Measurements from ENCODE around the gene KLF2.

The KLF2 gene

DNA sequence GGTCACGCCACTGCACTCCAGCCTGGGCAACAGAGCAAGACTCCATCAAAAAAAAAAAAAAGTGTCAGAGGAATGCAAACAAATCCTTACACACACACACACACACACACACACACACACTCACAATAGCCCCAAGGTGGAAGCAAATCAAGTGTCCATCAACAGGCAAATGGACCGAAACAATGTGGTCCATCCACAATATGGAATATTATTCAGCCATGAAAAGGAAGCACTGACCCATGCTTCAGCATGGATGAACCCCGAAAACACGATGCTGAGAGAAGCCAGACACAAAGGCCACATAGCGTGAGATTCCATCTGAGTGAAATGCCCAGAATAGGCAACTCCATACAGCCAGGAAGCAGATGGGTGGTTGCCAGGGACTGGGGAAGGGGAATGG, 16.5 kb upstream of the KLF2 start:
- no peak for DNase-seq (ENCODE audit: low read depth in 2 of 2)

DNA sequence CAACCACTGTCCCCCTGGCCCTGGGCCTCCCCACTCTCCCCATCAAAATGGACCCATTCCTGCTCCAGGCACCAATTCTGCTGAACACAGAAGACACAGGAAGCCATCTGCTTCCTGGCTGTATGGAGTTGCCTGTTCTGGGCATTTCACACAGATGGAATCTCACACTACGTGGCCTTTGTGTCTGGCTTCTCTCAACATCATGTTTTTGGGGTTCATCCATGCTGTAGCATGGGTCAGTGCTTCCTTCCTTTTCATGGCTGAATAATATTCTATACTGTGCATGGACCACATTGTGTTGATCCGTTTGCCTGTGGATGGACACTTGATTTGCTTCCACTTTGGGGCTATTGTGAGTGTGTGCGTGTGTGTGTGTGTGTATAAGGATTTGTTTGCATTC, 15.0 kb upstream of the KLF2 start:
- no peak for DNase-seq (ENCODE audit: low read depth in 2 of 2)

DNA sequence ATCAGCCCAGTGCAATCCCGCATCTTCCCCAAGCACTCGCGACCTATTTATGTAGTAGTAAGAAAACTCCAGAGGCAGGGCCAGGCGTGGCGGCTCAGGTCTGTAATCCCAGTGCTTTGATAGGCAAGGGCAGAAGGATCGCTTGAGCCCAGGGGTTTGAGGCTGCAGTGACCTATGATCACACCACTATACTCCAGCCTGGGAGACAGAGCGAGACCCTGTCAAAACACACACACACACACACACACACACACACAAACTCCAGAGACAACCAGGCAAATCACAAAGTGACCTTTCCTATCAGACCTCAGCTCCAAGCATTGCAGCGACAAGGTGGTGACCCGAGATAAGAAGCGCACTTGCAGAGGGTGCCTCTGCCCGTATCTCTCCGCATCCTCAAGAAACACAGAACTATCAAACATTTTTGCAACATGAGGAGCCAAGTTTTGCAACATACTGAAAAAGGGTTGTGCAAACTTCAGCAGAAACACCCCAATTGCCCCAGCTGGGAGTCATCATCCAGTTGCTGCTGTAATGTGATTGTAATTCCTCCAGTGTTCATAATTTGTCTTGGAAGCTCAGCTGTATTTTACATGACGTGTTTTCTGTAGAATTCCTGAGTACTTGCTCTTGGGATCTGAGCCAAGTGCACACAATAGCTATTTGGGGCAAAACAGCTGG, 8.7 kb upstream of the KLF2 start:
- DNase-seq (ENCODE audit: low read depth in 2 of 2), result no peak

DNA sequence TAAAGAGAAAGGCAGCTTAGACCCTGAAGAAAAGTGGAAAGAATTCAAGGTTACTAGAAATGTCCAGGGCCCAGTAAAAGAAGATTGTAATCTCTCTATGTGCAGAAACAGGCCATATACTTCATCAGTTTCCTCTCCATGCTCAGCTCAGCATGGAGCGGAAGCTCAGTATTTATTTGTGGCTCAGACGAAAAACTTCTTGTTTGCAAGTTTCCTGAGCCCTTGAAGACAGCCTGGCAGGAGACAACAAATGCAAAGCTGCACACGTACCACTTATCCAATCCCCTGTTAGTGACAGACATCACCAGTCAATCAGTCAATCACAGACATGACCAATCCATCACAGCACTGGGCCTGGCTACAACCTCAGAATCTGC, 8.1 kb upstream of the KLF2 start:
- DNase-seq (ENCODE audit: low read depth in 2 of 2), result no peak

DNA sequence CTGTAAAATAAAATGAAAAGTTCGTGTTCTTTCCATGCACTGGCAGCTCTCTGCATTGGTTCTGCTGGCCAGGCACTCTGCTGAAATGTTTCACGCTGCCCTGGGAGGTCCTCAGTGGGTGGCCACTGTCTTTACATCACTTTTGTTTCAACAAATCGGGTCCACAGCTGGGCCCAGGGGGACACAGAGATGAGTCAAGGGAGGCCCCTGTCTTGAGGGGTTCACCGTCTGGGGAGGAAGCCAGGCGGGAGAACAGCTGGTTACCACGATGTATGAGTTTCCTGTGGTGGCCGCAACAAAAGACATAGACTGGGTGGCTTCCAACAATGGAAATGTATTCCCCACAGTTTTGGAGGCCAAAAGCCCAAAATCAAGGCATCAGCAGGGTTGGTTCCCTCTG, 5.1 kb upstream of the KLF2 start:
- DNase-seq (ENCODE audit: low read depth in 2 of 2), result no peak

DNA sequence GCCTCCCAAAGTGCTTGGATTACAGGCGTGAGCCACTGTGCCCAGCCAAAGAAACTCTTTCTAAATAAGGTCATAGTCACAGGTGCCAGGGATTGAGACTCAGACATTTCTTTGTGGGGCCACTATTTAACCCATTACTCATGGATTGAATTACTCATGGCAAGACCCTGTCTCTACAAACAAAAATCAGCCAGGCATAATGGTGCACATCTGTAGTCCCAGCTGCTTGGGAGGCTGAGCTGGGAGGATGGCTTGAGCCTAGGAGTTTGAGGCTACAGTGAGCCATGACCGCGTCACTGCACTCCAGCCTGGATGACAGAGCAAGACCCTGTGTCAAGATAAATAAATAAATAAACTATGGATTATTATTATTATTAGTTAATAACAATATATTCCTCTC, 3.6 kb upstream of the KLF2 start:
- DNase-seq (ENCODE audit: low read depth in 2 of 2), result no peak

DNA sequence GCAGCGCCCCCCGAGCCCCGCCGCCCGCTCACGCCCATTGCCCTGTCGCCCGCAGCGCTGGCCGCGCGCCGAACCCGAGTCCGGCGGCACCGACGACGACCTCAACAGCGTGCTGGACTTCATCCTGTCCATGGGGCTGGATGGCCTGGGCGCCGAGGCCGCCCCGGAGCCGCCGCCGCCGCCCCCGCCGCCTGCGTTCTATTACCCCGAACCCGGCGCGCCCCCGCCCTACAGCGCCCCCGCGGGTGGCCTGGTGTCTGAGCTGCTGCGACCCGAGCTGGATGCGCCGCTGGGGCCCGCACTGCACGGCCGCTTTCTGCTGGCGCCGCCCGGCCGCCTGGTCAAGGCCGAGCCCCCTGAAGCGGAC, 518 bp downstream of the KLF2 start:
- DNase-seq (ENCODE audit: low read depth in 2 of 2), result no peak

DNA sequence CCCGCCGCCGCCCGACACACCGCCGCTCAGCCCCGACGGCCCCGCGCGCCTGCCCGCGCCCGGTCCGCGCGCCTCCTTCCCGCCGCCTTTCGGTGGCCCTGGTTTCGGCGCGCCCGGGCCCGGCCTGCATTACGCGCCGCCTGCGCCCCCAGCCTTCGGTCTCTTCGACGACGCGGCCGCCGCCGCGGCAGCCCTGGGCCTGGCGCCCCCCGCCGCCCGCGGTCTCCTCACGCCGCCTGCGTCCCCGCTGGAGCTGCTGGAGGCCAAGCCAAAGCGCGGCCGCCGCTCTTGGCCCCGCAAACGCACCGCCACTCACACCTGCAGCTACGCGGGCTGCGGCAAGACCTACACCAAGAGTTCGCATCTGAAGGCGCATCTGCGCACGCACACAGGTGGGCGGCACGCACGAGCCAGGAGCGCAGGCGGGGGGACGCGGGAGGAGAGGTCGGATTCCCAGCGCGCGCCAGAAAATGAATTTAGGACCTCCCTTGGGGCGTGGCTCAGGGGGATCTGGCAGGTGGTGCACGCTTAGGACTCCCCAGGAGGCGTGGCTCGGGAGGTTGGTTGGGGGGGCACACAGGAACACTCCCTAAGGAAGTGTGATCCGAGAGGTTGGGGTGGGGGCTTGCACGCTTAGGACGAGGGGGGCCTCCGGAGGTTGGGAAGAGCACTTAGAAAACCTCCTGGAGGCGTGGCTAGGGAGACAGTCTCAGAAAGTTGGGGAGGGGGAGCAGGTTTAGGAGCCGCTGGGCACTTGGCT, 1.2 kb downstream of the KLF2 start:
- DNase-seq (ENCODE audit: low read depth in 2 of 2), result no peak

DNA sequence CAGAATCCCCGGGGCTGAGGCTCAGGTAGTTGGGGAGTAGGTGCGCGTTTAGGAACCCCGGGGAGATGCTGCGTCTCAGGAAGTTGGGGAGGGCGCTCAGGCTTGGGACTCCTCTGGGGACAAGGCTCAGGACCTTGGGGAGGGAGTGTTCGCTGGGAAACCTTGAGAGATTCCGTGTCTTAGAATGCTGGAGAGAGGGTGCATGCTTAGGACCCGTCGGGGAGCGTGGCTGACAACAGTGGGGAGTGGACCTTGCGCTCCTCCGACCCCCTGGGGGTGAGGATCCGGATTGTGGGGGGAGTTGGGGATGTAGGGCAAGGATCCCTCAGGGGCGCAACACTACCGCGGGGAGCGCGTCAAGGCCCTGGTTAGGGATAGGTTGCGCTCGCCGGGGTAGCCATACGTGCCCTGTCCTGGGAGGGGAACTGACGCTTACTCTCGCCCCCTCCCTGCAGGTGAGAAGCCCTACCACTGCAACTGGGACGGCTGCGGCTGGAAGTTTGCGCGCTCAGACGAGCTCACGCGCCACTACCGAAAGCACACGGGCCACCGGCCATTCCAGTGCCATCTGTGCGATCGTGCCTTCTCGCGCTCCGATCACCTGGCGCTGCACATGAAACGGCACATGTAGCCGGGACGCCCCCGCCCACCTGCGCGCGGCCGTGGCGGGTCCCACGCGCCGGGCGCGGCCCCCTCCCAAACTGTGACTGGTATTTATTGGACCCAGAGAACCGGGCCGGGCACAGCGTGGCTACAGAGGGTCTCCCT, 2.0 kb downstream of the KLF2 start:
- DNase-seq (ENCODE audit: low read depth in 2 of 2), result no peak

DNA sequence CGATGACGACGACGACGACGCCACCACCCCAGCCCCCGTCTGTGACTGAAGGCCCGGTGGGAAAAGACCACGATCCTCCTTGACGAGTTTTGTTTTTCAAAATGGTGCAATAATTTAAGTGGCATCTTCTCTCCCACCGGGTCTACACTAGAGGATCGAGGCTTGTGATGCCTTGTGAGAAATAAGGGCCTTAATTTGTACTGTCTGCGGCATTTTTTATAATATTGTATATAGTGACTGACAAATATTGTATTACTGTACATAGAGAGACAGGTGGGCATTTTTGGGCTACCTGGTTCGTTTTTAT, 2.5 kb downstream of the KLF2 start:
- DNase-seq (ENCODE audit: low read depth in 2 of 2), result no peak

DNA sequence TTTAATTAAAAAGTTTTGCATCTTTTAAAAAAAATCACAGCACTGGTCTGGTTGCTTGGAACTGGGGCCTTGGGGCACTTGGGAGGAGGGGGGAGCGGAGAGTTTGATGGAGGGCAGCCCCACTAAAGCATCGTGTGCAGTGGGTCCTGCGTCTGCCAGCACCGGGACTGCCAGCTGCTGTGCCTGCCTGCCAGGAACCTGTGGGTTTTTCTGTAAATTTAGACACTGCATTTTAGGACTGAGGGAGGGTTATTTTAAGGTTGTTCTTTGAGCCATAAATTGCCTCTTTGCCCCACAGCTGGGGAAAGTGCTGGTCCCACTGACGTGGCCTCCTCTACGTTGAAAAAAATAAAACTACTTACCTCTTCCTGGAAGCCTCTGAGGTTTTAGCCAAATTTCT, 2.9 kb downstream of the KLF2 start:
- no peak for DNase-seq (ENCODE audit: low read depth in 2 of 2)

DNA sequence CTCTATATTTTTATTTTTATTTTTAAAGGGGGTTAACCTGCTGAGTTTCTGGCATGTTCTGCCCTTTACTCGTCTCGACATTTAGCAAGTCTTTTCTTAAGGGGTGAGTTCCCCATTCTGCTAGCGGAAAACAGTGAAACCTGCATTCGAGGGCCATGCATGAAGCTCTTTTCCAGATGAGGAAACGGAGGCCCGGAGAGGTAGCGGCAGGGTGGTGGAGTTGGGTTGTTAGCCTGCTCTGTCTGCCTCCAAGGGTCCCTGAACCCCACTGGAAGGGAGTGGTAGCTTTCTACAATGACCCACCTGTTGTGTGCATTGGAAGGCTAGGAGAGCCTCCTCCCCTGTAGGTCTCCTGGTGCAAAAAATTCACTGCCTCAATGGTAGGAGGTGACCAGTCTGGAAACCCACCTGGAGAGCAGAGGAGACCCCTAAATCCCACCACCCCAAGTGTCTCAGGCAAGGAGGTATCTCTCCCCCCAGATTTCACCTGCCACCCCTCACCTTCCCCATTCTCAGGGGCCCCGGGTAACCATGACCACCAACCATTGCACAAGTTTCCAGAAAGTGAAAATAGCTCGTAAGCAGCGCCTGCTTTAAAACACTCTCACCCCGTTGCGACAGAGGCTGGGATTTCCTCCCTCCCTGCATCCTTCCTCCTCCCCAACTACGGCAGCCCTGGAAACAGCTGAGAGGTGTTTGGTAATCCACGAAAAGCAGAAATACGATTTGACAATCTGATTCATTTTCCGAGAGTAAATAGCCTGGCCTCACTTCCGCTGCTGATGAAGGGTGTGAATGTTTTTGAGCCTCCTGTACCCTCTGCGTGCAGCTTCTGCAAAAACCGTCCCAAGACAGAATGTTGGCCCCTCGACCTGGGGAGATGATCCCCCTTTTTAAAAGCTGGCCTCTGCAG, 3.5 kb downstream of the KLF2 start:
- no peak for DNase-seq (ENCODE audit: low read depth in 2 of 2)

DNA sequence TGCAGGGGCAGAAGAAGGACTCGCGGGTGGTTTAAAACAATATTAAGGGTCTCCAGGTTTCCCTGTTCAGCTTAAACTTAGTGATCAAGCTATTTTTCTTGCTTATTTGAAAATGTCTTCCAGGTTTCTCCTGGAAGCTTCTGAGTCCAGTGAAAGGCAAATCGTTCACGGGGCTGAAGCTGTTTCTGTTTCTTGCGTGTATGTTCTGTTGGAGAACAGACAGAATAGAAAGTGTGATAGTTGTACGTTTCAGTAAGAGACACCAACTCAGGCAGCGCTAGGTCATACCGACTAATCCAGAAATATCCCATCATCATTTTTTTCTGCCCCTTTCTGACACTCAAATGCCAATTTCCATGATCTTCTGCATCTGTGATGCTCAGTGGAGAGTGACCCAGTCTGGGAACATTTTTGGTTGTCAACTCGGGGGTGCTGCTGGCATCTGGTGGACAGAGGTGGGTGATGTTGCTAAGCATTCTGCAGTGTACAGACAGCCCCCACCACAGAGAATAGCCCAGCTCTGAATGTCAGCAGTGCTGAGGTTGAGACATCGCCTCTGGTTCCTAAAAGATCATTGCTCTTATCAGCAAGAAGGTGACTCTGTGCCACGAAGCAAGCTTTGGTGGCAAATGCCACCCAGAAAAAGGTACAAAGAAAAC, 4.3 kb downstream of the KLF2 start:
- no peak for DNase-seq (ENCODE audit: low read depth in 2 of 2)

DNA sequence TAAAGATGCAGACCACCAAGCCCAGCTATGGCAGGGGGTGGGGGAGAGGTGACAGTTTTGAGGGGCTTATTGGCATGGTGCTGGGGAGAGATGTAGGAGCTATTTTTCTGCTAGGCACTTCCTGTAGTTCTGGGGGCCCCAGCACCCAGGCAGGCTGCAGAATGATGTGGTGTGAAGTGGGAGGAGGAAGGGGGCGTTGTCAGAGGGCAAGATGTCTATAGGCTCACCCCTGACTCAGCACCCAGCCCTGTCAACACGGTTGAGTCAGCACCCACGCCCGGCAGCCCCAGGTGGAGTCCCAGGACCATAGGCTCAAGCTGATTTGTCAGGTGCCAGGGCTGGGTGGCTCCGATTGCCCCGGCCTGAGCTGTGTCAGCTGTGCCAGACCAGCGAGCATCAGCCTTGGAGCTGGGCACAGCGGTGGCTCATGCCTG, 5.8 kb downstream of the KLF2 start:
- peak; percentile 87 for DNase-seq (ENCODE audit: low read depth in 2 of 2)

DNA sequence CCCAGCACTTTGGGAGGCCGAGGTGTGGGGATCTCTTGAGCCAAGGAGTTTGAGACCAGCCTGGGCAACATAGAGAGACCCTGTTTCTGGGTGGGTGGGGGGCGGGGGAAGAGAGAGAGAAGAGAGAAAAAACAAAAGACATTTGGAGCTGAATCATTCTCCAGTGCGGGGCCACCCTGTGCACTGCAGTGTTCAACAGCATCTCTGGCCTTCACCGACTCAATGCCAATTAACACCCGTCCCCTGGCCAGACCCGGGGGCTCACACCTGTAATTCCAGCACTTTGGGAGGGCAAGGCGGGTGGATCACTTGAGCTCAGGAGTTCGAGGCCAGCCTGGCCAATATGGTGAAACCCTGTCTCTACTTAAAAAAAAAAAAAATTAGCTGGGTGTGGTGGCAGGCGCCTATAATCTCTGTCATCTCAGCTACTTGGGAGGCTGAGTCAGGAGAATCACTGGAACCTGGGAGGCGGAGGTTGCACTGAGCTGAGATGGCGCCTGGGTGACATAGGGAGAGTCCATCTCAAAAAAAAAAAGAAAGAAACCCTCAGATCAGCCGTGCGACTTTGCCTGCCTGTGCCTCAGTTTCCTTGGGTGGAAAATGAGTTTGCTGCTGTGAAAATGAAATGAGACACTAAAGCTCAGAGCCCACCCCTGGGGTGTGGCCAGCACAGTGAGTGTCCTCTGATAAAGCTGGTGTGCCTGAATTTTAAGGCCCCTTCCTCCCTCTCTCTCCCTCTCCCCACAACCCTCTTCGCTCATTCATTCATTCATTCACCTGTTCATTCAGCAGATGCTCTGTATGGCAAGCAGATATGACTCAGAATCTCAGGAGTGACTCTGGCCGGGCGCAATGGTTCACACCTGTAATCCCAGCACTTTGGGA, 6.4 kb downstream of the KLF2 start:
- DNase-seq (ENCODE audit: low read depth in 2 of 2), result no peak

DNA sequence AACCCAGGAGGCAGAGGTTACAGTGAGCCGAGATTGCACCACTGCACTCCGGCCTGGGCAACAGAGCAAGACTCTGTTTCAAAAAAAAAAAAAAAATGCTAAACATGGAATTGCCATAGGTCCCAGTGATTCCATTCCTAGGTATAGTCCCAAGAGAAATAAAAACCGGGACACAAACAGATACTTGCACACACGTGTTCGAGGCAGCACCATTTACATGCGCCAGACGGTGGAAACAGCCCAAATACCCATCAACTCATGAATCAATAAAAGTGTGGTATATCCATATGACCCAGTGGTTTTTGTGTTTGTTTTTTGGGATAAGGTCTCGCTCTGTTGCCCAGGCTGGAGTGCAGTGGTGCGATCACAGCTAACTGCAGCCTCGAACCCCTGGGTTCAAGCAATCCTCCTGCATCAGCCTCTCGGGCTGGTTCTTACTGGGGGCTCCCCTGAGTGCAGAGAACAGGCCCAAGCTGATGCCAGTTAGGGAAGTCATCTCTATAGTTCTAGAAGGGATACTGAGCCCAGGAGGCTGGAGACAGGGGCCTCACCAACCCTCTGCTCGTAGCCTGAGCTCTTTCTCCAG, 8.5 kb downstream of the KLF2 start:
- DNase-seq (ENCODE audit: low read depth in 2 of 2), result no peak

DNA sequence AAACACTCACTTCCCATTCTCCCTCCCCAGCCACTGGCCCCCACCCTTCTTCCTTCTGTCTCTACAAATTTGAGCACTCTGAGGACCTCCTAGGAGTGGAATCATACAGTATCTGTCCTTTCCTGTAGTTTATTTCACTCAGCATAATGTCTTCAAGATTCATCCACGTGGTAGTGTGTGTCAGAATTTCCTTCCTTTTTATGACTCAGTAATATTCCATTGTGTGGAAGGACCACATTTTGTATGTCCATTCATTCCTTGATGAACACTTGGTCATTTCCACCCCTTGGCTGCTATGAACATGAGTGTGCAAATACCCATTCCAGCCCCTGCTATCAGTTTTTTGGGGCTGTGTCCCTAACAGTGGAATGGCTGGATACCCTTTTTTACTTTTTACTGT, 9.8 kb downstream of the KLF2 start:
- no peak for DNase-seq (ENCODE audit: low read depth in 2 of 2)

DNA sequence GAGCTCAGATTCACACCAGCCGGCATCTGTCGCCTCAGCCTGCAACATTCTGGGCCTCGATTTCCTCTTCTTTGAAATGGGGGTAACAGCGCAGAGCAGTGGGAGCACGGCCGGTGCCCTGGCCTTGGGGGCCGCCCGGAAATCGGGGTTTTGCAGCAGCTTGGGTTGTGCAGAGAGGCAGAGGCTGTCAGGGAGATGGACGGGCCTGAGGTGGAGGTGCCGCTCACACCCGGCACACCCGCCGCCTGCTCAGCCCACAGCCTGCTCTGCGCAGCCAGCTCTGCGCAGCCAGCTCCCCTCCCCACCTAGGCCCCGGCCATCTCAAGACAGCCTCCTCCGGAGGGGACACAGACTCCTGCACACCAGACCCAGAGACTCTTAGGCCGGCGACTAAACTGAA, 10.6 kb downstream of the KLF2 start:
- no peak for DNase-seq (ENCODE audit: low read depth in 2 of 2)

DNA sequence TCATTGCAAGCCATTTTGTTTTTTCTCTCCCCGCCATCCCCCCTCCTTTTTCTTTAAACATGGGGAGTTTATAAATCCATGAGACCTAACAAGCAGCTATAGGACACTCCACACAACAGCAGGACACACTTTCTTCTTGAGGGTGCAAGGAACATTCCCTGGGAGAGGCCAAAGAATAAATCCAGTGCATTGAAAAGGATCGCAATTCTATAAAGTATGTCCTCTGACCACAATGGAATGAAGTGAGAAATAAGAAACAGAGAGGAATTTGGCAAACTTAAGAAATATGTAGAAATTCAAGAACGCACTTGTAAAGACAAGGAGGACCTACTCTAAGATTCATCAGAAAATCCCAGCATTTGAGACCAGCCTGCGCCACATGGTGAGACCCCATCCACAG, 11.9 kb downstream of the KLF2 start:
- no peak for DNase-seq (ENCODE audit: low read depth in 2 of 2)

DNA sequence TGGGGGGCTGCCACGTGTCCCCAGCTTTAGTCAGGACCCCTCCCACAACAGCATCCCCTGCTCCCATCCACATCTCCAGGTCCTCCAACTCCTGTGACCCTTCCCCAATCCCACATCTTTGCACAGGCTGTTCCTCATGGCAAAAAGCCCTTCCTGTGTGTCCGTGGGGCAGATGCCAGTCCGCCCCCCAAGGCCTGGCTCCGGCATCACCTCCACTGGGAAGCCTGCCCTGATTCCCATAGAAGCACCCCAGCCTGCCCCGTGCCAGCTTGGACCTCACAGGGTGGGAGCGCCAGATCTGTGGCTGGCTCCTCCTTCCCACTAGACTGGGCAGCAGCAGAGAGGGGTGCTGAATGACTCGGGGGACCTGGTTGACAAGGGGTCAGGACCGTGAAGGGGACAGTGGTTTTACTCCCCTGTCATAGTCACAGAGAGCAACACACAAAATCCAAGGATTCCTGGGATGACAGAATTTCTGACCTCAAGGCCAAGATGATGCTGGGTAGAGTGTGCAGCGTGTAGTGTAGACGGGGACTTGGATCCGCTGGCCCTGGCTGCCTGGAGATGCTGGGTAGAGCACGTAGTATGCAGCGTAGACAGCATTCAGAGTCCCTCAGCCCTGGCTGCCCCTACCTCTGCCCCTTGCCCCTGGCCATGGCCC, 13.3 kb downstream of the KLF2 start:
- no peak for DNase-seq (ENCODE audit: low read depth in 2 of 2)
